Kidney capillary endothelial cell (primary cell): ENCODE results near the gene MARCHF5.
"Not testable (repeated sequence)": the region's sequence is repeated elsewhere in the genome, so short reads cannot be mapped to it uniquely, and the experiment has no call there.

ENCODE experiments used
- DNase-seq: peaks from one replicate; pipeline ENCODE4 v3.0.0-alpha.2; 2018; ENCODE audit warnings: low spot score

The MARCHF5 gene

DNA sequence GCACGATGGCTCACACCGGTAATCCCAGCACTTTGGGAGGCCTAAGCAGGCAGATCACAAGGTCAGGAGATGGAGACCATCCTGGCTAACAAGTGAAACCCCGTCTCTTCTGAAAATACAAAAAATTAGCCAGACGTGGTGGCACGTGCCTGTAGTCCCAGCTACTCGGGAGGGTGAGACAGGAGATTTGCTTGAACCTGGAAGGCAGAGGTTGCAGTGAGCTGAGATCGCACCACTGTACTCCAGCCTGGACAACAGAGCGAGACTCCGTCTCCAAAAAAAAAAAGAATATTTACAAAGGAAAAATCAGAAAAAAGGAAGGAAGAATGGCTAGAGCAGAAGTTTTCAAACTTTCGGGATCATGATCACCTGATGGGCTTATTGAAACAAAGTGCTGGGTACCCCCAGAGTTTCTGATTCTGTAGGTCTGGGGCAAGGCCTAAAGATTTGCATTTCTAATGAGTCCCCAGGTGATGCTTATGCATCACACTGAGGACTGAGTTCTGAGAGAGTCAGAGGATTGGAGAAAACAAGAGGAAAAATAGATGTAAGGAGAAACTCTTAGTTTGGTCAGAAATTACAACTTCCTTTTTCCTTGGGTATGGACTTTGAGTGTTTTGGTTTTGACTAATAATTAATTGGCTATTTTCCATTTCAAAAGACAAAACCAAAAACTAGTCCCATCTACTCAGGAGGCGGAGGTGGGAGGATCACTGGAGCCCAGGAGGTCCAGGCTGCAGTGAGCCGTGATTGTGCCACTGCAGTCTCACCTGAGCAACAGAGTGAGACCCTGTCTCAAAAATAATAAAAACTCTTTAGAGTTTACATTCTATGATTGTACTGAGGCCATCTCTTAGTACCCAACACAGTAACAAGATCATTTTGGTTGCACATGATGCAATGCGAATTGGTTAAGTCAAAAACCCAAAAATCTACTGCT lies 14.4 kb downstream of the MARCHF5 start:
- no peak for DNase-seq

DNA sequence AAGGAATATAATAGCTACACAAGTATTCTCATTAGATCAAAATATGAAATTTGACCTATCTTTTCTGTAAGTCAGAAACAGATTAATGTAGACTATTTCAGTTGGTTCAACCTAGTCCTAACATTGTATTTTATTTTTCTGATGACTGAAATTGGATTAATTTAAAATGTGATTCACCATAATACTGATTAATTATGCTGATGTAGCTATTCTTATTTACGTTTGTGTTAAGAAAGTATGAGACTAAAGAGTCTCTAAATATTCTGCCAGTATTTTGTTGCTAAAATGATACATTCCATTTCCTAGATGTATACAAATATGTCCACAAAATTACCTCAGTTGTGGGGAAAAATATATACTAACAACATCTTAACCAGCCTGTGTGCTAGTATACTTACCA lies 18.3 kb downstream of the MARCHF5 start:
- no peak for DNase-seq

DNA sequence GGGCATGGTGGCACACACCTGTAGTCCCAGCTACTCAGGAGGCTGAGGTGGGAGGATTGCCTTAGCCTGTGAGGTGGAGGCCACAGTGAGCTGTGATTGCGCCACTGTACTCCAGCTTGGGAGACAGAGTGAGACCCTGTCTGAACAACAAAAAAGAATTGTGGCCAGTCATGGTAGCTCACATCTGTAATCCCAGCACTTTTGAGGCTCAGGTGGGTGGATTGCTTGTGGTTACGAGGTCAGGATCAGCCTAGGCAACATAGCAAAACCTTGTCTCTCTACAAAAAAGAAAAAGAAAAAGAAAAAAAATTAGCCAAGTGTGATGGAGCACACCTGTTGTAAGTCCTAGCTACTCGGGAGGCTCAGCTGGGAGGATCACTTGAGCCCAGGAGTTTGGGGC lies 22.8 kb downstream of the MARCHF5 start:
- DNase-seq, result no peak

DNA sequence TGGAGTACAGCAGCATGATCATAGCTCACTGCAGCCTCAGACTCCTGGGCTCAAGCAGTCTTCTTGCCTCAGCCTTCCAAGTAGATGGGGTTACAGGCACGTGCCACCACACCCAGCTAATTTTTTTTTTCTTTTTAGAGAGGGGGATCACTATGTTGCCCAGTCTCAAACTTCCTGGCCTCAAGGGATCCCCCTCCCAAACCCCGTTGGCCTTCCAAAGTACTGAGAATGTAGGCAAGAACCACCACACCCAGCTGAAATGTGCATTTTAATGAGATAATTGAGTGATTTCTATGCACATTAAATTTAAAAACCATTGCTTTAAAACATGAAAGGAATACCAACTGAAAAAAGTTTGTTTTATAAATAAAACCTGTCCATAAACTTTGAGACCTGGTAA lies 25.6 kb downstream of the MARCHF5 start:
- DNase-seq, result no peak

DNA sequence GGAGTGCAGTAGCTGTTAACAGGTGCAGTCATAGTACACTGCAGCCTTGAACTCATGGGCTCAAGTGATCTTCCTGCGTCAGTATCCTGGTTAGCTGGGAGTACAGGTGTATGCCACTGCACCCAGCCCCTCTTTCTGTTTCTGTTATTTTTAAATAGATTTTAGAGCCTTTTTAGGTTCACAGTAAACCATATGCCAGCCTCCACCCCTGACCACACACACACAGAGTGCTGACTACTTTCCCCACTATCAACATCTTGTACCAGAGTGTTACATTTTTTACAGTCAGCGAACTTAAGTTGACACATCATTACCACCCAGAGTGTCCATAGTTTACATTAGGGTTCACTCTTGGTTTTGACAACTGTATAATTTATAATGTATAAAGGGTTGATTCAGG lies 32.1 kb downstream of the MARCHF5 start:
- no peak for DNase-seq

DNA sequence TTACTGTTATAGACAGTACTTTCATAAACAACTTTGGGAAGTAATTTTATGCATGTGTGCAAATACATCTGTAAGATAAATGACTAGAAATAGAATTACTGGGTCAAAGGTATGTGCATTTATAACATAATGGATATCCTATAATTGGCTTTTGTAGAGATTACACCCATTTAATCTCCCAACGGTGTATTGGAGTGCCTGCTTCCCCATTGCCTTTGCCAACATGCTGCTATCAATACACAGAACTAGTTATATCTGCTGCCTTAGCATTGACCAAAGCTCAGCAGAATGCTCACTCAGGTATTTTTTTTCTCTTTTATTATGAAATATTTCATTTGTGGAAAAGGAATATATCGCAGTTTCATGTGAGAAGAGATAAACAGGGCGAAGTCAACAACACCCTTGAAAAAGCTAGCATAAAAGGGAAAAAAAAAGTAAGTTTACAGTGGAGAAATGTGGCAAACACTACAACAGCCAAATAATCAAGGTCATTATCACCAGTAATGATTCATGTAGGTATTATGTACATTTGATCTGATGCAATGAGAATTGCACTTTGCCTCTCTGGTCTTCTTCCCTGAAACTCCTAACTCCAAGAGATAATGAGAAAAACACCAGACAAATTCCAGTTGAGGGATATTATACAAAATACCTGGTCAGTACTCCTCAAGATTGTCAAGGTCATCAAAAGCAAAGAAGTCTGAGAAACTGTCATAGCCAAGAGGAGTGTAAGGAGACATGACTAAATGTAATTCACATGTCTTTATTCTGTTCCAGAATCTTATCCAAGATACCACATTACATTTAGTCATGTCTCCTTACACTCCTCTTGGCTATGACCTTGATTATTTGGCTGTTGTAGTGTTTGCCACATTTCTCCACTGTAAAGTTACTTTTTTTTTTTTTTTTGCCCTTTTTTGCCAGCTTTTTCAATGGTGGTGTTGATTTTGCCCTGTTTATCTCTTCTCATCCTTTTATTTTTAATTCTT lies 36.8 kb downstream of the MARCHF5 start:
- no peak for DNase-seq

DNA sequence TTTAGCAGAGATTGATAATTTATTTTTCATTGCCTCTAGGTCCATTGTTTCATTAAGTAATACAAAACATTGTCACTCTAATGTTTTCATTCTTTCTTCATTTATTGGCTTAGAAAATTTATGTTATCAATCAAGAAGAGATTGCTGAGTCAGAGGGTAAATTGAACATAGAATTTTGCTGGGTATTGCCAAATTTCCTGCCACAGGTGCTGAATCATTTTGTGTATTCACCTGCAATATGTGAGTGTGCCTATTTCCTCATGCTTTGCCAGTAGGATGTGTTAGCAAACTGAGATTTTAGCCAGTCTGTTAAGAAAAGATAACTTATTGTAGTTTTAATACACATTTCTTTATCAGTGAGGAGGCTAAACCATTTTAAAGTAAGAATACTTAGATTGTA lies 38.0 kb downstream of the MARCHF5 start:
- DNase-seq, result no peak

DNA sequence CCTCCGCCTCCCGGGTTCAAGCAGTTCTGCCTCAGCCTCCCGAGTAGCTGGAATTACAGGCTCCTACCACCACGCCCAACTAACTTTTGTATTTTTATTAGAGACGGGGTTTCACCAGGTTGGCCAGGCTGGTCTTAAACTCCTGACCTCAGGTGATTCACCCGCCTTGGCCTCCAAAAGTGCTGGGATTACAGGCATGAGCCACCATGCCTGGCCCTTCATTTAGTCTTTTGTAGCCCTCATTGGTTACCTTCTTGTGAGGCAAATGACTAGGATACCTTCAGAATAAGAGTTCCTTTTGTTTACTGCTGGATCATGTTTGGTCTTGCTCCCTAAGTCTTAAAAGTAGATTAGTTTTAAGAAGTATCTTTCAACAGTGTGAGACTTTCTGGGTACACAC lies 39.0 kb downstream of the MARCHF5 start:
- DNase-seq, result not testable (repeated sequence)

DNA sequence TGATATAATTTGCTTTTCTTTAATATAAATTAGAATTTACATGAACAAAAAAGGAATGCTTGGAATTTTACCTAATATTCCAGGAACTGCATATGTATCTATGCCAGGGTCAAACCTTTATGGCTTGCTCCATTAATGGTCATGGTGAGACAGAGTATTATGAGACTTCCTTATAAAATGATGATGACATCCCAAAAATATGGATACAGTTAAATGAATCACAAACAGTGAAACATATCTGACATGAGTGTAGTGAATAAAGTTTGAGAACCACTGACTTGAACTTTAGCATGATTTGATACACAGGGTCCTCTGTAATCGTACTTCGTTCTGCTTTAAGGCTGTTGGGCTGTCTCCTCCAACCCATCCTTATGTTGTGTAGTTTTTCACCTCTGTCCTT lies 51.8 kb downstream of the MARCHF5 start:
- DNase-seq, result no peak

DNA sequence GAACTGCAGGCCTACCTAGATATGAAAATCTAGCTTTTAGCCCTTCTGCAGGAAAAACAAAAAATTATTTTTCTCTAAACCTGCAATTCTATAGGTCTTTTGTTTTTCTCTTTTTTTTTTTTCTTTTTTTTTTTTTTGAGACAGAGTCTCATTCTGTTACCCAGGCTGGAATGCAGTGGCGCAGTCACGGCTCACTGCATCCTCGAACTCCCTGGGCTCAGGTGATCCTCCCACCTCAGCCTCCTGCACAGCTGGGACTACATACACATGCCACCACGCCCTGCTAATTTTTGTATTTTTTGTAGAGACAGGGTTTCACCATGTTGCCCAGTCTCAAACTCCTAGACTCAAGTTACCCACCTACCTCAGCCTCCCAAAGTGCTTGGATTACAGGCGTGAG lies 54.6 kb downstream of the MARCHF5 start:
- DNase-seq, result not testable (repeated sequence)

DNA sequence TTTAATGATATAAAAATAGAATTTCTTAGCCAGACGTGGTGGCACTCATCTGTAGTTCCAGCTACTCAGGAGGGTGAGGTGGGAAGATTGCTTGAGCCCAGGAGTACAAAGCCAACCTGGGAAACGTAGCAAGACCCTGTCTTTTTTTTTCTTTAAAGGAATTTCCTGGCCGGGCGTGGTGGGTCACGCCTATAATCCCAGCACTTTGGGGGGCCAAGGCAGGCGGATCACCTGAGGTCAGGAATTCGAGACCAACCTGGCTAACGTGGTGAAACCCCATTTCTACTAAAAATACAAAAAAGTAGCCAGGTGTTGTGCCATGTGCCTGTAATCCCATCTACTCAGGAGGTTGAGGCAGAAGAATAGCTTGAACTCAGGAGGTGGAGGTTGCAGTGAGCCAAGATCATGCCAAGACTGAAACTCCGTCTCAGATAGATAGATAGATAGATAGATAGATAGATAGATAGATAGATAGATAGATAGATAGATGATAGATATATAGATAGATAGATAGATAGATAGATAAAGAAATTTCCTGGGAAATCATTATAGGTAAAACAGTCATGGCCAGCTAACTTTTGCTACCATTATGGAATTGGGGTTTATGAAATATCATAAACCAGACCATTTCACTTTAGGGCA lies 56.2 kb downstream of the MARCHF5 start:
- DNase-seq, result not testable (repeated sequence)

DNA sequence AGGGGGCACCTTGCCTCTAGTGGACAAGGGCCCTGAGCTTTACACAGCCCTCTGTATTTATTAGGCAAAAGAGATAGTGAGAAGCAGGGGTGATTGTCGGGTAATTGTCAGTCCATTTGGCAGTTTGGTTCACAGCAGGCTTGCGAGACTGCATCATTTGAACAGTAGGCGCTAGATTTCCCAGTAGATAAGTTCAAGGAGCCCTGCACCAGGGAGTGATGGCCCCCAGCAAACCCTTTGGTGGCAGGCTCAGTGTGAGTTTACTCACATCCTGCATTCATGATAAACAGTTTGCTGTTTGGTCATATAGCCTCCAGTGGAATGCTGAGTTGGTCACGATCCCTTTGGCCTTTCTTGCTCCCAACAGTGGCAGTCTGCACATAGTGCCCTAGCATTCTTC lies 59.4 kb downstream of the MARCHF5 start:
- DNase-seq, result no peak

DNA sequence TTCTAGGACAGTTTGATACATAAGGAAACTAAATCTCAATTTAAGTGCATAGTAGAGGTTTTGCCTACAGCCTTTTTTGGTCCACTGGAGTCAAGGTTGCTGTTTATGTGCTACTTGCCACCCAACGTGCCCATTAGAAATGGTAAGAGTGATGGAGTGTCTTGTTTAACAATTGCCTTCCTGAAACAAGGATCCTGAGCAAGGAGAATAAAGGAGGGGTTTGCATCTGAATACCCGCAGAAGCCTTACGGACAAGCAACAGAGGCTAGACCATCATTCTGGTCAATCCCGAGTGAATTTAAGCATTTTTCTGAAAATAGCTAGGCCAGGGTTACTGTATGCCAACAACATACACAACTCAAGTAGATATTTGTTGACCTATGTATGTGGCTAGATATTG lies 63.6 kb downstream of the MARCHF5 start:
- DNase-seq, result no peak

DNA sequence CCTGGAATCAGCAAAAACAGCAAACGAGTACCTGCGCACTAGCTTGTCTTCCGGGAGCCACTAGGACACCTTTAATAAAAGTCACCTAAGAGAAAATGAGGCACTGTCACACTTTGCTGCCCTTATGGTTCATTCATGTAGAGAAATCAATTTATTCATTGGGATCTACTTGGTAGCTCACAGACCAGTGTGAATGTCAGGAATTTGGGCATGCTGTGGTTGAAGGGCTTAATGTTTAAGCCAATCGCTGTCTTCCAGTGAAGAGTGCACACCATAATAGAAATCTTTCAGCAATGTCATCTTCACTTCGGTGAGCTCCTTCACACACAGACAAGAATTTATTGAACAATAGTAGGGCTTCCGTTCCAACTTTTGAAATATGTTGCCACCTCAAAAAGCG lies 65.1 kb downstream of the MARCHF5 start:
- no peak for DNase-seq

DNA sequence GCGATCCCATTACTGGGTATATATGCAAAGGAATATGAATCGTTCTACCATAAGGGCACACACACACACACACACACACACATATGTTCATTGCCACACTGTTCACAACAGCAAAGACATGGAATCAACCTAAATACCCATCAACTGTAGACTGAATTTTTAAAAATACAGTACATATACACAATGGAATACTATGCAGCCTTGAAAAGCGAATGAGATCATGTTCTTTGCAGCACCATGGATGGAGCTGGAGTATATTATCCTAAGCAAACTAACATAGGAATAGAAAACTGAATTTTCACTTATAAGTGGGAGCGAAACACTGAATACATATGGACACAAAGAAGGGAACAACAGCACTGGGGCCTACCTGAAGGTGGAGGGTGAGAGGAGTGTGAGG lies 72.5 kb downstream of the MARCHF5 start:
- no peak for DNase-seq

DNA sequence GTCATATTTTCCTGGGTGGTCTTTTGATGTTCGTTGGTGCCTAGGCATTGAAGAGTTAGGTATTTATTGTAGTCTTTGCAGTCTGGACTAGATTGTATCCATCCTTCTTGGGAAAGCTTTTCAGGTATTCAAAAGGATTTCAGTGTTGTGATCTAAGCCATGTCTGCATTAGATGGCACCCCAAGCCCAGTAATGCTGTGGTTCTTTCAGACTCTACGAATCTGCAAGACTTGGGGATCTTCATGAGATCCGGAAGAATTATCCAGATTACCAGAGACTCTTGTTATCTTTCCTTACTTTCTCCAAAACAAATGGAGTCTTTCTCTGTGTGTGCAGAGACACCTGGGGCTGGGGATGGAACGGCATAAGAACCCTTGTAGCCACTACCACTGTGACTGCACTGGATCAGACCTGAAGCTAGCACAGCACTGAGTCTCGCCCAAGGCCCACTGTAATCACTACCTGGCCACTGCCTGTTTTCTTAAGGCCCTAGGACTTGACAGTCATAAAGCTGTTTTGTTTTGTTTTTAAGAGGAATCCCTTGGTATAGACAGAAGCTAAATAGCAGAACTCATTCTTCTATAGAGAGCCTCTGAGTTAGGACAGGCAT lies 75.5 kb downstream of the MARCHF5 start:
- no peak for DNase-seq

DNA sequence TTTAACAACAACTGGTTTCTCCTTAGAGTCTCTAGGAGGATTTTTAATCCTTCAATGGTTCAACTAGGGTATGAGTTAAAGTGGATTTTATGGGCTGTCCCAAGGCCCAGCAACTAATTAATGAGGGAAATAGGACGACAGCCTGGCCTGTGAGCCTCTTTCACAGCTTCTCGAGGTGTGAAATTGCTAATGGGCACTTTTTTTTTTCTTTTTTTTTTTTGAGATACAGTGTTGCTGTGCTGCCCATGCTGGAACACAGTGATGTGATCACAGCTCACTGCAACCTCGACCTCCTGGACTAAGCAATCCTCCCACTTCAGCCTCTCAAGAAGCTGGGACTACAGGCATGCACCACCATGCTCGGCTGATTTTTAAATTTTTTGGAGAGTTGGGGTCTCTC lies 87.0 kb downstream of the MARCHF5 start:
- DNase-seq, result no peak

DNA sequence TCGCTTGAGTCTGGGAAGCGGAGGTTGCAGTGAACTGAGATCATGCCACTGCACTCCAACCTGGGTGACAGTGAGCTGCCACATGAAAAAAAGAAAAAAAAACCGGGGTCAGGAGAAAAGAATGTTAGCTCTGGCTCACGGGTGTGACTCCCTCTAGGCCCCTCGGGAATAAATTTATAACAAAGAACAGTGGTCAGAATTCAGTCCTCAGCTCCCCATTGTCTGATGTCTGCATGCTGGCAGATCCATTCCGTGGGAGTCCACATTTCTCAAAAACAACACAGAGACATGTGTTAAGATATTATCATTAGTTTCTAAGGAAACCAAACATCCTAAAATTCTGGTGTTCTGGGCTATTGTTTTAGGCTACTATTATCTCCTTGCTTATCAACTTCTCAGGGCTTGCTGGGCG lies 90.6 kb downstream of the MARCHF5 start:
- DNase-seq, result no peak

DNA sequence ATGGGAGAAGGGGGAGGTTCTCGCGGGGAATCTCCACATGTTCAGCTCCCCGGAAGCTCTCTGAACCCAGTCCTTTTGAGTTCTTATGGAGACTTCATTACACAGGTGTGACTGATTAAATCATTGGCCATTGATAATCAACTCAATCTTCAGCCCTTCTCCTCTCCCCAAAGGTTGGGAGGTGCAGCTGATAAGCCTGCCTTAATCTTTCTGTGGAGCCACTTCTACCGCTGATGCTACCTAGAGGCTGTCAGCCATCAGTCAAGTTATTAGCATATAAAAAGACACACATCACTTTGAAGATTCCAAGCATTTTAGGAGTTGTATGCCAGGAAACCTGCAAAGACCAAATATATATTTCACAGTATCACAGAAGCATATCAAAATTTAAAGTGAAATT lies 91.7 kb downstream of the MARCHF5 start:
- no peak for DNase-seq

DNA sequence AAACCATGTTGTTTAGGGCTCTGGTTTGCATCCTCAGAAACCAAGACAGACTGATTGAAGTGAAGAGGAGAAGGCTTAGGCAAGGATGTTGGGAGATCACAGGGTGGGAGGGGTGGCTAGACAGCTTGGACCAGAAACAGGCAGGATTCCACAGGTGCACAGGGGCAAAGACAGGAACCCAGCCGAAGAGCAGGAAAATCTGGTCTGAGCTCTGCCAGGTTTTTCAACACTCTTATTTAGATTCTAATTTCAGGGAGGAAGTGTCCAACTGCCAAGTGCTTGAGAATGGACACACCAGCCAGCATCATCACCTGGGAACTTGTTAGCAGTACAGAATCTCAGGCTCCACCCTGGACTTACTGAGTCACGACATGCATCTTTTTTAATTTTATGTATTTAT lies 93.8 kb downstream of the MARCHF5 start:
- DNase-seq, result no peak

DNA sequence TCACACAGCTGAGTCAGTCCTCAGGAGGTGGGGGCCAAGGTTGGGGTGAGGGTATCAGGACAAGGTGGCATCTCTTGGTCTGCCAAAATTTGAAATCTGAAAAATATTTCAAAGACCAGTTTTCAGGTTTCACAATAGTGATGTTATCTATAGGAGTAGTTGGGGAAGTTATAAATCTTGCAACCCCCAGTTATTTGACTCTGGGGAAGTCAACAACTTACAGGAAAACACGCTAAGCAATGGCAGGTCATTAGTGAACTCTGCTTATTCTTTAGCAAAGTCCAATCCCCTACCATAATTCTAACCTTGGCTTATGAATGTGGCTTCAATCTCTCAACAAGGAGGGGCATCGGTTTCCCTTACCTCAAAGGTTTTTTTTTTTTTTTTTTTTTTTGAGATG lies 94.9 kb downstream of the MARCHF5 start:
- DNase-seq, result no peak
